ENCODE data around the gene PRICKLE2.

DNA sequence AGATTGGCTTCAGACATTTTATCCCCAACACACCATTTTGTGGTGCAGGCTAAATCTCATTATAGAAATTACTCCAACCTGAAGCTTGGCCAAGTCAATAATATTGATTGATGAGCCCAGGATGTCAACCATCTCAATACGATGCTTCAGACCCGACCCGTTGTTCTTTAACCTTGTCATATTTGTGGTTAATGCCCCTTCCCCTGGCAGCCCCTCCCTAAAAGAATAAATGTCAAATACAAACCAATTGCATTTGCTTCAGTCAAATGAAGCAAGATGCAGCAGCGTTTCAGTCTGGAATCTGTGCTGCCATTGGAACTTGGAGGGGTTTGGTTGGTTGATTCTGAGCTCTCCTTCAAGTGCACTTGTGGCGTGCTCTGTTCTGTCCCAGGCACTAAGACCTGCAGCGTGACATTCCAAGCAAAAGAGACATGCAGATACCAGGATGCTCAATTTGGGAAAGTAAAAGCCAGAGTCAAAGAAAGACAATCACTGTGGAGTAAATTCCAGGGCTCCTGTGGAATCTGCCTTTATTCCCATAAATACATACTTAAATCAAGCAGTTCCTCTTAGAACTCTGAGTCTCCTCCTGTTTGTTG is 178.2 kb downstream of the PRICKLE2 start:
- TF ChIP-seq, protein P1, sequence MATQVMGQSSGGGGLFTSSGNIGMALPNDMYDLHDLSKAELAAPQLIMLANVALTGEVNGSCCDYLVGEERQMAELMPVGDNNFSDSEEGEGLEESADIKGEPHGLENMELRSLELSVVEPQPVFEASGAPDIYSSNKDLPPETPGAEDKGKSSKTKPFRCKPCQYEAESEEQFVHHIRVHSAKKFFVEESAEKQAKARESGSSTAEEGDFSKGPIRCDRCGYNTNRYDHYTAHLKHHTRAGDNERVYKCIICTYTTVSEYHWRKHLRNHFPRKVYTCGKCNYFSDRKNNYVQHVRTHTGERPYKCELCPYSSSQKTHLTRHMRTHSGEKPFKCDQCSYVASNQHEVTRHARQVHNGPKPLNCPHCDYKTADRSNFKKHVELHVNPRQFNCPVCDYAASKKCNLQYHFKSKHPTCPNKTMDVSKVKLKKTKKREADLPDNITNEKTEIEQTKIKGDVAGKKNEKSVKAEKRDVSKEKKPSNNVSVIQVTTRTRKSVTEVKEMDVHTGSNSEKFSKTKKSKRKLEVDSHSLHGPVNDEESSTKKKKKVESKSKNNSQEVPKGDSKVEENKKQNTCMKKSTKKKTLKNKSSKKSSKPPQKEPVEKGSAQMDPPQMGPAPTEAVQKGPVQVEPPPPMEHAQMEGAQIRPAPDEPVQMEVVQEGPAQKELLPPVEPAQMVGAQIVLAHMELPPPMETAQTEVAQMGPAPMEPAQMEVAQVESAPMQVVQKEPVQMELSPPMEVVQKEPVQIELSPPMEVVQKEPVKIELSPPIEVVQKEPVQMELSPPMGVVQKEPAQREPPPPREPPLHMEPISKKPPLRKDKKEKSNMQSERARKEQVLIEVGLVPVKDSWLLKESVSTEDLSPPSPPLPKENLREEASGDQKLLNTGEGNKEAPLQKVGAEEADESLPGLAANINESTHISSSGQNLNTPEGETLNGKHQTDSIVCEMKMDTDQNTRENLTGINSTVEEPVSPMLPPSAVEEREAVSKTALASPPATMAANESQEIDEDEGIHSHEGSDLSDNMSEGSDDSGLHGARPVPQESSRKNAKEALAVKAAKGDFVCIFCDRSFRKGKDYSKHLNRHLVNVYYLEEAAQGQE (IDR thresholded peaks at IDR 0.05; ENCODE audit: unreplicated experiment), result no peak
- TF ChIP-seq CTCF (conservative IDR thresholded peaks at IDR 0.05; ENCODE audit: low read depth in 2 of 2) (no peak), POLR2AphosphoS5 (IDR thresholded peaks at IDR 0.05; ENCODE audit: low read depth) (no peak), EZH2 (IDR thresholded peaks at IDR 0.05; ENCODE audit: low read depth, unreplicated experiment) (no peak), EZH2phosphoT487 (IDR thresholded peaks at IDR 0.05; ENCODE audit: unreplicated experiment) (no peak), CREB1 (CRISPR knock-in tag; IDR thresholded peaks at IDR 0.05; ENCODE audit: low read depth) (no peak), JUNB (IDR thresholded peaks at IDR 0.05; ENCODE audit: unreplicated experiment) (no peak), ETS1 (IDR thresholded peaks at IDR 0.05) (no peak), NANOG (IDR thresholded peaks at IDR 0.05; ENCODE audit: borderline replicate concordance) (no peak), STAT1 (IDR thresholded peaks at IDR 0.05; ENCODE audit: unreplicated experiment) (no peak), ZNF114 (CRISPR knock-in tag; IDR thresholded peaks at IDR 0.05) (no peak), ZNF462 (CRISPR knock-in tag; IDR thresholded peaks at IDR 0.05) (no peak), ZNF331 (CRISPR knock-in tag; IDR thresholded peaks at IDR 0.05; ENCODE audit: low read depth) (no peak)

Data from GM23338 (cell line).